Measurements from ENCODE around the gene CSF2. TPM values are rescaled to one million over a fixed set of nuclear protein-coding genes. Genes with fewer than 3 reads are reported as not detected.

CSF2 gene
- total RNA-seq, 4 donors from 2014 or later, result not detected

DNA sequence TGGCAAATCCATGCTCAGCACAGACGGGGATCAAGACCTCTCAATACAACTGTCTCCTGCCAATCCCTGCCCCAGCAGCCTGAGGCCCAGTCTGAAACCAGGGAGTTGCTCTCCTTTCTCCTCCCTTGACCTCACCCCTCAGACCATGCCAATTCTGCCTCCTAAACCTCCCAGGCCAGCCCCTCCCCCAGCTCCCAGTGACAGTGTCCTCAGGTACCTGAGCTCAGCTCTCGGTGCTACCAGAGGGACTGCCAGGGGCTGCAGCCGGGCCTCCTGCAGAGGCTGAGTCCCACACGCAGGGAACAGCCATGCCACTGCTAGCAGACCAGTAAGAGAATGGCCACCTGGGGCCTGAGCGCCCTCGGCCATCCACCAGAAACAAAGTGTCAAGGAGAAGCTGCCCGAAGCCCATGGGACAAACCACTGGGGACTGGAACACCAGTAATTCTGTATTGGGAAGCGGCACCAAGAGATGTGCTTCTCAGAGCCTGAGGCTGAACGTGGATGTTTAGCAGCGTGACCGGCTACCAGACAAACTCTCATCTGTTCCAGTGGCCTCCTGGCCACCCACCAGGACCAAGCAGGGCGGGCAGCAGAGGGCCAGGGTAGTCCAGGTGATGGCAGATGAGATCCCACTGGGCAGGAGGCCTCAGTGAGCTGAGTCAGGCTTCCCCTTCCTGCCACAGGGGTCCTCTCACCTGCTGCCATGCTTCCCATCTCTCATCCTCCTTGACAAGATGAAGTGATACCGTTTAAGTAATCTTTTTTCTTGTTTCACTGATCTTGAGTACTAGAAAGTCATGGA is 13.7 kb upstream of the CSF2 start:
- no peaks in the 10 kb centered on the region for H3K36me3 ChIP-seq
- TF ChIP-seq EP300 (IDR thresholded peaks at IDR 0.05), result no peak
- no peak for TF ChIP-seq CTCF (IDR thresholded peaks at IDR 0.05)
- TF ChIP-seq POLR2AphosphoS5 (IDR thresholded peaks at IDR 0.05), result no peak
- TF ChIP-seq POLR2A (IDR thresholded peaks at IDR 0.05; ENCODE audit: low read depth), result no peak
- H3K4me3 ChIP-seq, result no peak overlapping the region
- no peaks in the 10 kb centered on the region for H3K9me3 ChIP-seq
- intact Hi-C loops (cut with DNase I), result no loop called here
- H3K4me1 ChIP-seq, result no peaks in the 10 kb centered on the region
- no peaks in the 10 kb centered on the region for H3K27me3 ChIP-seq
- no peak overlapping the region for H3K27ac ChIP-seq (replicated peaks in 1 of 4)
- 88% methylated on average over 11 of the region's 13 CpGs for WGBS
- DNase-seq (ENCODE audit: extremely low spot score), result no peak

GRCh38 chr5:132060501-132061161 is 13.0 kb upstream of the CSF2 start, which contains the start of gene IL3:
IL3 (plus strand) TSS chr5:132060655; CDS start chr5:132060707, 52 bp downstream.
- no peaks in the 10 kb centered on the region for H3K4me1 ChIP-seq
- no peak within 1 kb of the TSS for H3K4me3 ChIP-seq
- H3K27ac ChIP-seq (replicated peaks in 1 of 4), result no peak within 1 kb of the TSS
- 93% methylated on average over 13 of the region's 16 CpGs for WGBS
- no peak for DNase-seq (ENCODE audit: extremely low spot score)
- no peaks in the 10 kb centered on the region for H3K27me3 ChIP-seq
- intact Hi-C loops (cut with DNase I), result no loop called here
- no peaks in the 10 kb centered on the region for H3K9me3 ChIP-seq
- no peaks in the 10 kb centered on the region for H3K36me3 ChIP-seq
- TF ChIP-seq CTCF (IDR thresholded peaks at IDR 0.05) (no peak), POLR2AphosphoS5 (IDR thresholded peaks at IDR 0.05) (no peak), POLR2A (IDR thresholded peaks at IDR 0.05; ENCODE audit: low read depth) (no peak), EP300 (IDR thresholded peaks at IDR 0.05) (no peak)

GRCh38 chr5:132063090-132063911 is 10.3 kb upstream of the CSF2 start:
- 46% methylated on average over 9 of the region's 9 CpGs for WGBS

GRCh38 chr5:132064140-132064539 is 9.4 kb upstream of the CSF2 start:
- WGBS, result 70% methylated on average over 5 of the region's 5 CpGs
- no peak overlapping the region for H3K27ac ChIP-seq (replicated peaks in 1 of 4)
- H3K9me3 ChIP-seq, result no peaks in the 10 kb centered on the region
- no peaks in the 10 kb centered on the region for H3K36me3 ChIP-seq
- no peaks in the 10 kb centered on the region for H3K27me3 ChIP-seq
- no peak overlapping the region for H3K4me3 ChIP-seq
- H3K4me1 ChIP-seq, result no peaks in the 10 kb centered on the region
- no peak for TF ChIP-seq POLR2A (IDR thresholded peaks at IDR 0.05; ENCODE audit: low read depth)
- no peak for TF ChIP-seq EP300 (IDR thresholded peaks at IDR 0.05)
- TF ChIP-seq POLR2AphosphoS5 (IDR thresholded peaks at IDR 0.05), result no peak
- TF ChIP-seq CTCF (IDR thresholded peaks at IDR 0.05), result no peak
- no peak for DNase-seq (ENCODE audit: extremely low spot score)
- intact Hi-C loops (cut with DNase I), result no loop called here

More at GRCh38 chr5:132063090-132063911, 10.3 kb upstream of the CSF2 start:
- H3K27ac ChIP-seq (replicated peaks in 1 of 4), result no peak overlapping the region
- no peaks in the 10 kb centered on the region for H3K27me3 ChIP-seq
- no peaks in the 10 kb centered on the region for H3K36me3 ChIP-seq
- no peak overlapping the region for H3K4me3 ChIP-seq
- intact Hi-C loops (cut with DNase I), result loop anchor here (2.0 kb wide), 1 partner anchor 474 kb away; no protein-coding TSS in a partner anchor
- TF ChIP-seq POLR2A (IDR thresholded peaks at IDR 0.05; ENCODE audit: low read depth), result no peak
- peak; percentile 82 to 97 (median 87) for TF ChIP-seq CTCF (IDR thresholded peaks at IDR 0.05)
- DNase-seq (ENCODE audit: extremely low spot score), result no peak
- no peaks in the 10 kb centered on the region for H3K4me1 ChIP-seq
- no peaks in the 10 kb centered on the region for H3K9me3 ChIP-seq

All from esophagus muscularis mucosa (tissue), 4 donors.